Measurements from ENCODE around the gene FETUB. TPM values are rescaled to one million over a fixed set of nuclear protein-coding genes. Genes with fewer than 3 reads are reported as not detected.

Gene FETUB
- total and polyA plus RNA-seq, 2 of the 4 experiments (the other 2 are of a cell fraction) = not detected

- Histone ChIP-seq H3K27ac (ENCODE audit: insufficient read depth, low read length) (no peak overlapping the region), H3K9ac (ENCODE audit: low read depth, low read length) (no peak overlapping the region), H2BK15ac (ENCODE audit: low read depth, low read length) (no peak overlapping the region), H3K56ac (ENCODE audit: extremely low read depth, insufficient read depth, low read length) (no peak overlapping the region), H3K79me1 (ENCODE audit: low read depth in 1 of 2, low read length in 2 of 2) (no peaks in the 10 kb centered on the region), H3K4me3 (ENCODE audit: insufficient read depth, low read depth, low read length) (no peak overlapping the region), H3K18ac (ENCODE audit: low read depth, low read length) (no peak overlapping the region), H2BK5ac (ENCODE audit: low read depth, low read length, poor library complexity, severe bottlenecking) (no peak overlapping the region), H3K9me1 (ENCODE audit: insufficient read depth, low read length) (no peaks in the 10 kb centered on the region), H3K14ac (replicated peaks; ENCODE audit: low read depth, low read length) (no peak overlapping the region), H3K4me1 (ENCODE audit: control insufficient read depth, insufficient read depth, low read length) (no peaks in the 10 kb centered on the region), H3K27me3 (ENCODE audit: control insufficient read depth, insufficient read depth, low read length) (peaks cover 5% of the 10 kb centered on the region; the same call in 1 of the 2 replicates), H2BK120ac (ENCODE audit: low read depth, low read length) (no peak overlapping the region), H3K36me3 (ENCODE audit: control insufficient read depth, insufficient read depth, low read length) (no peaks in the 10 kb centered on the region), H2AK9ac (replicated peaks; ENCODE audit: low read depth, low read length, poor library complexity) (no peak overlapping the region), H4K5ac (ENCODE audit: low read depth, low read length) (no peak overlapping the region), H3K4me2 (ENCODE audit: low read depth, low read length) (no peak overlapping the region), H4K8ac (ENCODE audit: low read depth in 2 of 2, low read length in 2 of 2) (no peak overlapping the region), H4K91ac (ENCODE audit: insufficient read depth, low read depth, low read length) (no peak overlapping the region), H3K23ac (ENCODE audit: low read depth, low read length) (no peak overlapping the region), H3K4ac (ENCODE audit: low read depth, low read length) (no peak overlapping the region), H2BK20ac (ENCODE audit: low read depth, low read length) (no peak overlapping the region), H3K9me3 (ENCODE audit: control insufficient read depth, insufficient read depth, low read length) (no peaks in the 10 kb centered on the region), H2AK5ac (ENCODE audit: low read depth, low read length) (no peak overlapping the region), H4K20me1 (ENCODE audit: insufficient read depth, low read length) (no peaks in the 10 kb centered on the region), H2AFZ (replicated peaks; ENCODE audit: low read length, poor library complexity) (no peak overlapping the region)
- CTCF ChIA-PET = no interaction called here
- ATAC-seq (ENCODE audit: low read depth) = no peak
- intact Hi-C loops (cut with micrococcal nuclease) = no loop called here
- in situ Hi-C loops (cut with MboI; ENCODE audit: low sequenced_read_pairs) = no loop called here
- WGBS, 2 experiments (ENCODE audit: extremely low coverage in 2 of 2, insufficient read length in 1 of 2) = no CpG with 5 or more reads among the region's 3 CpGs
- TF ChIP-seq RAD21 (IDR thresholded peaks at IDR 0.05; ENCODE audit: low read length) = no peak
- no peak for TF ChIP-seq MAFK (IDR thresholded peaks at IDR 0.05; ENCODE audit: low read depth, low read length)
- no peak for TF ChIP-seq NFE2L2 (IDR thresholded peaks at IDR 0.05; ENCODE audit: low read depth, low read length)
- no peak for TF ChIP-seq MAZ (IDR thresholded peaks at IDR 0.05; ENCODE audit: borderline replicate concordance, low read depth, low read length)
- no peak for TF ChIP-seq ELK1 (IDR thresholded peaks at IDR 0.05; ENCODE audit: borderline replicate concordance, low read depth, low read length)
- TF ChIP-seq USF2 (IDR thresholded peaks at IDR 0.05; ENCODE audit: low read depth, low read length) = no peak
- no peak for TF ChIP-seq RFX5 (IDR thresholded peaks at IDR 0.05; ENCODE audit: low read depth, low read length)
- no peak for TF ChIP-seq CEBPB (IDR thresholded peaks at IDR 0.05; ENCODE audit: low read depth, low read length)
- no peak for TF ChIP-seq POLR2A (IDR thresholded peaks at IDR 0.05; ENCODE audit: low read depth, low read length)
- no peak for TF ChIP-seq MXI1 (IDR thresholded peaks at IDR 0.05; ENCODE audit: borderline replicate concordance, low read depth, low read length)
- TF ChIP-seq FOS (IDR thresholded peaks at IDR 0.05; ENCODE audit: low read depth, low read length) = no peak
- TF ChIP-seq CHD1 (IDR thresholded peaks at IDR 0.05; ENCODE audit: low read depth, low read length) = no peak
- no peak for TF ChIP-seq CTCF (conservative IDR thresholded peaks at IDR 0.05; ENCODE audit: low read depth, low read length)
- no peak for DNase-seq
- no TSS peak for BruUV-seq (replicated peaks)
- dilution Hi-C loops (cut with HindIII; ENCODE audit: low sequenced_read_pairs, unreplicated experiment) = no loop called here
- POLR2A ChIA-PET (ENCODE audit: unreplicated experiment) = no interaction called here
These were observed 42.6 kb downstream of the FETUB start for GRCh38 chr3:186682812-186683211.

Measured in IMR-90 (cell line).